IMR-90 (cell line): ENCODE data around the gene VOPP1. TPM values are rescaled to one million over a fixed set of nuclear protein-coding genes. Genes with fewer than 3 reads are reported as not detected.

Experiments
- ATAC-seq: fragments of 200-7000 bp; cut with Tn5 transposase; 2 replicates; pipeline ENCODE4 v1.9.1; 2020; ENCODE audit warnings: low read depth, mild to moderate bottlenecking, moderate library complexity
- BruUV-seq: library from RNA; stranded (reverse); fragments of 400-500 nt; replicated peaks from 2 replicates; lab custom pipeline; 2021; lab: Mats Ljungman, UMichigan
- CTCF ChIA-PET: fragments of 300-600 bp; formaldehyde crosslinking; extraction: SDS; loops from one replicate; lab custom pipeline; 2021; ENCODE audit warnings: antibody characterized with exemption; lab: Yijun Ruan, JAX
- POLR2A ChIA-PET: fragments of 300-600 bp; sonication (Branson Sonifier 250); formaldehyde crosslinking; loops from one replicate; lab custom pipeline; 2022; ENCODE audit warnings: antibody characterized with exemption; ENCODE audit not compliant: unreplicated experiment; lab: Charles Lee
- DNase-seq: peaks from one replicate; pipeline ENCODE4 v3.0.0; 2013
- H2AFZ ChIP-seq: replicated peaks from 2 replicates; pipeline ENCODE3; 2013; ENCODE audit warnings: low read length, mild to moderate bottlenecking; ENCODE audit not compliant: poor library complexity
- H2AK5ac ChIP-seq: 2 replicates; pipeline ENCODE4 v1.6.1; 2013; ENCODE audit warnings: low read depth, low read length, inconsistent platforms
- H2AK9ac ChIP-seq: replicated peaks from 2 replicates; pipeline ENCODE3; 2013; ENCODE audit warnings: mild to moderate bottlenecking, low read depth, low read length, moderate library complexity; ENCODE audit not compliant: poor library complexity
- H2BK120ac ChIP-seq: 2 replicates; pipeline ENCODE4 v1.6.1; 2013; ENCODE audit warnings: low read depth, low read length, inconsistent platforms
- H2BK15ac ChIP-seq: 3 replicates; pipeline ENCODE4 v1.6.1; 2013; ENCODE audit warnings: low read depth, low read length, inconsistent platforms
- H2BK20ac ChIP-seq: 2 replicates; pipeline ENCODE4 v1.6.1; 2013; ENCODE audit warnings: low read depth, mild to moderate bottlenecking, inconsistent platforms, low read length, moderate library complexity
- H2BK5ac ChIP-seq: 2 replicates; pipeline ENCODE4 v1.6.1; 2013; ENCODE audit warnings: mild to moderate bottlenecking, low read depth, low read length, inconsistent platforms; ENCODE audit not compliant: poor library complexity, severe bottlenecking
- H3K14ac ChIP-seq: replicated peaks from 2 replicates; pipeline ENCODE4 v1.6.1; 2013; ENCODE audit warnings: low read depth, low read length, inconsistent platforms
- H3K18ac ChIP-seq: 2 replicates; pipeline ENCODE4 v1.6.1; 2013; ENCODE audit warnings: low read depth, low read length, control low read depth
- H3K23ac ChIP-seq: 2 replicates; pipeline ENCODE4 v1.6.1; 2013; ENCODE audit warnings: low read depth, low read length, inconsistent platforms
- H3K27ac ChIP-seq: 2 replicates; pipeline ENCODE4 v1.5.1; 2013; ENCODE audit warnings: mild to moderate bottlenecking, control low read depth, low read length; ENCODE audit not compliant: insufficient read depth
- H3K27me3 ChIP-seq: 2 replicates; pipeline ENCODE4 v1.6.1; 2013; ENCODE audit warnings: low read length; ENCODE audit not compliant: control insufficient read depth, insufficient read depth
- H3K36me3 ChIP-seq: 2 replicates; pipeline ENCODE4 v1.6.1; 2013; ENCODE audit warnings: low read length, mixed read lengths; ENCODE audit not compliant: control insufficient read depth, insufficient read depth
- H3K4ac ChIP-seq: 2 replicates; pipeline ENCODE4 v1.6.1; 2013; ENCODE audit warnings: low read depth, low read length, inconsistent platforms
- H3K4me1 ChIP-seq: 2 replicates; pipeline ENCODE4 v1.6.1; 2013; ENCODE audit warnings: low read length, mixed read lengths; ENCODE audit not compliant: control insufficient read depth, insufficient read depth
- H3K4me2 ChIP-seq: 2 replicates; pipeline ENCODE4 v1.6.1; 2013; ENCODE audit warnings: low read depth, mild to moderate bottlenecking, control low read depth, low read length, moderate library complexity
- H3K4me3 ChIP-seq: 2 replicates; pipeline ENCODE4 v1.5.1; 2013; ENCODE audit warnings: low read depth, mild to moderate bottlenecking, control low read depth, low read length, moderate library complexity; ENCODE audit not compliant: insufficient read depth
- H3K56ac ChIP-seq: 2 replicates; pipeline ENCODE4 v1.6.1; 2013; ENCODE audit warnings: low read length, inconsistent platforms; ENCODE audit not compliant: insufficient read depth; ENCODE audit errors: extremely low read depth
- H3K79me1 ChIP-seq, 2 experiments: 2 replicates each; pipeline ENCODE4 v1.6.1; 2013; ENCODE audit warnings: low read length in 2 of 2, inconsistent platforms in 1 of 2, low read depth in 1 of 2
- H3K9ac ChIP-seq: 2 replicates; pipeline ENCODE4 v1.6.1; 2013; ENCODE audit warnings: low read depth, low read length, control low read depth
- H3K9me1 ChIP-seq: 2 replicates; pipeline ENCODE4 v1.6.1; 2013; ENCODE audit warnings: low read length, inconsistent platforms; ENCODE audit not compliant: insufficient read depth
- H3K9me3 ChIP-seq: 2 replicates; pipeline ENCODE4 v1.6.1; 2013; ENCODE audit warnings: low read length; ENCODE audit not compliant: control insufficient read depth, insufficient read depth
- H4K20me1 ChIP-seq: 2 replicates; pipeline ENCODE4 v1.6.1; 2013; ENCODE audit warnings: low read length, inconsistent platforms; ENCODE audit not compliant: insufficient read depth
- H4K5ac ChIP-seq: 2 replicates; pipeline ENCODE4 v1.6.1; 2013; ENCODE audit warnings: mild to moderate bottlenecking, low read depth, low read length, control low read depth
- H4K8ac ChIP-seq, 2 experiments: 2 replicates each; pipeline ENCODE4 v1.6.1; 2013; ENCODE audit warnings: low read depth in 2 of 2, low read length in 2 of 2, control low read depth in 1 of 2, inconsistent platforms in 1 of 2
- H4K91ac ChIP-seq: 2 replicates; pipeline ENCODE4 v1.6.1; 2013; ENCODE audit warnings: low read depth, low read length, inconsistent platforms; ENCODE audit not compliant: insufficient read depth
- CEBPB ChIP-seq: IDR thresholded peaks from 2 replicates; pipeline ENCODE4 v1.6.1; 2012; ENCODE audit warnings: low read depth, low read length, improper control_type of control experiment
- CTCF ChIP-seq: conservative IDR thresholded peaks from 2 replicates; pipeline ENCODE4 v1.5.1; 2012; ENCODE audit warnings: mild to moderate bottlenecking, low read depth, low read length, improper control_type of control experiment
- ELK1 ChIP-seq: fragments of 150-350 bp; IDR thresholded peaks from 2 replicates; pipeline ENCODE4 v1.6.1; 2016; ENCODE audit warnings: low read depth, mild to moderate bottlenecking, low read length, moderate library complexity, borderline replicate concordance
- NFE2L2 ChIP-seq: fragments of 150-350 bp; IDR thresholded peaks from 2 replicates; pipeline ENCODE4 v1.6.1; 2016; ENCODE audit warnings: low read depth, mild to moderate bottlenecking, low read length
- RFX5 ChIP-seq: IDR thresholded peaks from 2 replicates; pipeline ENCODE4 v1.8.0; 2012; ENCODE audit warnings: low read depth, mild to moderate bottlenecking, low read length, moderate library complexity
- WGBS, 2 experiments: methylation state at CpG; one replicate each; pipeline versions ENCODE4 v1.1.5 to v1.1.7; 2013; ENCODE audit warnings: missing lambda C conversion rate in 2 of 2; ENCODE audit not compliant: insufficient read length in 1 of 2; ENCODE audit errors: extremely low coverage in 2 of 2; 5-methylcytosine and 5-hydroxymethylcytosine counted together
- dilution Hi-C: fragments of 300-500 bp; cut with HindIII; formaldehyde crosslinking; loops from one replicate; pipeline ENCODE4 v1.14.3; 2018; ENCODE audit warnings: low sequenced_read_pairs; ENCODE audit not compliant: unreplicated experiment
- in situ Hi-C: fragments of 300-500 bp; cut with MboI; formaldehyde crosslinking; loops from 3 replicates; pipeline ENCODE4 v1.14.3; 2019; ENCODE audit warnings: low sequenced_read_pairs, inconsistent platforms, mixed read lengths
- intact Hi-C: fragments of 100-400 bp; cut with micrococcal nuclease; formaldehyde crosslinking; loops from 2 replicates; pipeline ENCODE4 v1.10.0; 2022
- polyA plus RNA-seq, 3 experiments: library from polyadenylated mRNA; depleted of rRNA; stranded (reverse); fragments of >200 nt; gene quantifications; 2 replicates each; pipeline ENCODE4 v1.2.3, GENCODE V29; 2012; ENCODE audit warnings: low replicate concordance in 1 of 3
- total RNA-seq: library from RNA; depleted of rRNA; stranded (reverse); fragments of >200 nt; gene quantifications from 2 replicates; pipeline ENCODE4 v1.2.3, GENCODE V29; 2012

The VOPP1 gene
- total and polyA plus RNA-seq, 2 of the 4 experiments (the other 2 are of a cell fraction), result 60.2 to 94.5 TPM

- H2BK15ac ChIP-seq, result no peak overlapping the region
- no peak overlapping the region for H4K8ac ChIP-seq
- ATAC-seq (peak; percentile 7; the same call in 1 of the 2 replicates), DNase-seq (no peak)
- no peak overlapping the region for H3K23ac ChIP-seq
- H3K9me1 ChIP-seq, result peaks cover 57% of the 10 kb centered on the region
- in situ Hi-C loops (loop anchor here (25.0 kb wide), 1 partner anchor 794 kb away; the partner anchor contains the start of gene SEC61G), intact Hi-C loops (no loop called here), dilution Hi-C loops (no loop called here)
- H4K91ac ChIP-seq, result no peak overlapping the region
- H3K4me1 ChIP-seq, result peaks cover 20% of the 10 kb centered on the region
- H2BK5ac ChIP-seq, result no peak overlapping the region
- no peak overlapping the region for H4K5ac ChIP-seq
- no CpG with 5 or more reads among the region's 1 CpG for WGBS, 2 experiments
- H2AFZ ChIP-seq, result no peak overlapping the region
- H4K20me1 ChIP-seq, result peaks cover 100% of the 10 kb centered on the region
- H3K4me3 ChIP-seq, result no peak overlapping the region
- TF ChIP-seq ELK1 (no peak), CEBPB (no peak), RFX5 (no peak), CTCF (no peak), NFE2L2 (no peak)
- no peak overlapping the region for H2AK5ac ChIP-seq
- no peak overlapping the region for H2BK120ac ChIP-seq
- H3K9me3 ChIP-seq, result no peaks in the 10 kb centered on the region
- peaks cover 4% of the 10 kb centered on the region for H3K36me3 ChIP-seq
- ChIA-PET POLR2A (no interaction called here), CTCF (no interaction called here)
- no peak overlapping the region for H2BK20ac ChIP-seq
- H3K27me3 ChIP-seq, result no peaks in the 10 kb centered on the region
- BruUV-seq, result no TSS peak
- H3K9ac ChIP-seq, result no peak overlapping the region
- no peak overlapping the region for H3K56ac ChIP-seq
- H3K79me1 ChIP-seq, result peaks cover 59 to 100% of the 10 kb centered on the region in 2 experiments
- H3K18ac ChIP-seq, result no peak overlapping the region
- no peak overlapping the region for H3K14ac ChIP-seq
- no peak overlapping the region for H2AK9ac ChIP-seq
- no peak overlapping the region for H3K4me2 ChIP-seq
- H3K4ac ChIP-seq, result no peak overlapping the region
- no peak overlapping the region for H3K27ac ChIP-seq
These were observed 16.3 kb downstream of the VOPP1 start for GRCh38 chr7:55556031-55556430.
